NCI-H187 treated with DMSO at 0.1 percent for 48 hours (cell line): Measurements from ENCODE around the gene MIEF2.
A peak's percentile ranks its signal among the peaks of the same experiment; 100 is the strongest.

ENCODE experiments used
- DNase-seq: peaks from one replicate; lab custom pipeline; 2025; lab: John Stamatoyannopoulos, UW

The MIEF2 gene

DNA sequence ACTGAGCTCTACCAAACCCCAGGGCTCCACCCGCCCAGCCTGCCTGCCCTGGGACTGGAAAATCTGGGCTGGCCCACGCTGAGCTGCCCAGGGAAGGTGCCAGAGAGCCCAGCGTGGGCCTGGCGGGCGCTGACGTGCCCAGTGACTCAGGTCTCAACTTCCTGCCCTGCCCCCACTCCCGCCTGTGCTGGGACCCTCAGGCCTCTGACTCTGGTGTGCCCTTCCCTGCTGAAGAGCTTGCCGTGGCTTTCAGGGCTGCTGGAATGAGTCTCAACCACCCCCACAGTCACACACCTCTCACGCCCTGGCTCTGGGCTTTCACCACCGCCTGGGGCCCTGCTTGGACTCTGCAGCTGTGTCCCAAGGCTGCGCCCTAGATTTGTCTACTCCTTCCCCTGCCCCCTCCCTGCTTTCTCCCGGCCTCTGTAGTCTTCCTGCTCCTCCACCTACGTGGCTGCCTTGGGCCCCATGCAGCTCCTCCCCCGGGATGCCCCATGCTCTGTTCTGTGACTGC, 24.7 kb upstream of the MIEF2 start:
- DNase-seq = no peak

DNA sequence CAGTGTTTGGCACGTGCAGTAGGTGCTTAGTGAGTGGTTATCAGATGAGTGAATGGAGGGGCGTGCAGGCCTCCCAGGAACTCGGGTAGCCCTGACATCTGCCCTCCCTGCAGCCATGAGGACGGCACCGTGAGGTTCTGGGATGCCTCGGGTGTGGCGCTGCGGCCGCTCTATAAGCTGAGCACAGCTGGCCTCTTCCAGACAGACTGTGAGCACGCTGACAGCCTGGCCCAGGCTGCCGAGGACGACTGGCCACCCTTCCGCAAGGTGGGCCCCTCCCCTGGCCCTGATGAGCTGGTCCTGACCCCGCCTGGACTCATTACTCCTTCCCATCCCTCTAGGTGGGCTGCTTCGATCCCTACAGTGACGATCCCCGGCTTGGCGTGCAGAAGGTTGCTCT, 24.0 kb upstream of the MIEF2 start:
- DNase-seq = no peak

DNA sequence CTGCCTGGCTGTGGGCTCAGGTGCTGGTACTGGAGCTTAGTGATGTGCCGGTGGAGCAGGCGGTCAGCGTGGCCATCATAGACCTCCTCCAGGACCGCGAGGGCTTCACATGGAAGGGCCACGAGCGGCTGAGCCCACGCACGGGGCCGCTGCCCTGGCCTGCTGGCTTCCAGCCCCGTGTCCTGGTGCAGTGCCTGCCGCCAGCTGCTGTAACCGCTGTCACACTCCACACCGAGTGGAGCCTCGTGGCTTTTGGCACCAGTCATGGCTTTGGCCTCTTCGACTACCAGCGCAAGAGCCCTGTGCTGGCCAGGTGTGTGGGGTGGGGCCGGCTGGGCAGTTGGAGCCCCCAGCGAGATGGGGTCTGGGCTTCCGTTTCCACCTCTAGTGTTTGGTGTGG, 23.0 kb upstream of the MIEF2 start:
- no peak for DNase-seq

DNA sequence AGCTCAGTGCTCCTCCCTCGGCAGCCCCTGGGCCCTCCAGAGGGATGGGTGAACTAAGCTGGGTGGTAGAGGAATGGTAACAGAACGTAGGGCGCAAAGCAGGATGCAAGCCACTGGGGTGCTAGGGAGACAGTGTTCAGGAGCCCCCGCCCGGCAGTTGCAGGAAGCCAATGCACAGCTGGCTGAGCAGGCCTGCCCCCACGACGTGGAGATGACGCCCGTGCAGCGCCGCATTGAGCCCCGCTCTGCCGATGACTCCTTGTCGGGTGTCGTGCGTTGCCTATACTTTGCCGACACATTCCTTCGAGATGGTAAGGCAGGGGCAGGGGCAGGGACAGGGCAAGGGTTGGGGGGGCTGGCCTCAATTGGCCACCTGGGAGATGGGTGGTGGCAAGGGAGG, 22.2 kb upstream of the MIEF2 start:
- DNase-seq = no peak

DNA sequence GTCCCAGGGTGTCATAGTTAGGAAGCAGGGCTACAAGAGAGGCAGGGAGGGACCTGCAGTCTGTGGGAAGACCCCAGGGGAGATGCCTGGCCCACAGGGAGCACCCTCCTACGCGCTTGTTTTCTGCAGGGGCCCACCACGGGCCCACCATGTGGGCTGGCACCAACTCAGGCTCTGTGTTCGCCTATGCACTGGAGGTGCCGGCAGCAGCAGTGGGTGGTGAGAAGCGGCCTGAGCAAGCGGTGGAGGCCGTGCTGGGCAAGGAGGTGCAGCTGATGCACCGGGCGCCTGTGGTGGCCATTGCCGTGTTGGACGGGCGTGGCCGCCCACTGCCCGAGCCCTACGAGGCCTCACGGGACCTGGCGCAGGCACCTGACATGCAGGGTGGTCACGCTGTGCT, 20.0 kb upstream of the MIEF2 start:
- no peak for DNase-seq

DNA sequence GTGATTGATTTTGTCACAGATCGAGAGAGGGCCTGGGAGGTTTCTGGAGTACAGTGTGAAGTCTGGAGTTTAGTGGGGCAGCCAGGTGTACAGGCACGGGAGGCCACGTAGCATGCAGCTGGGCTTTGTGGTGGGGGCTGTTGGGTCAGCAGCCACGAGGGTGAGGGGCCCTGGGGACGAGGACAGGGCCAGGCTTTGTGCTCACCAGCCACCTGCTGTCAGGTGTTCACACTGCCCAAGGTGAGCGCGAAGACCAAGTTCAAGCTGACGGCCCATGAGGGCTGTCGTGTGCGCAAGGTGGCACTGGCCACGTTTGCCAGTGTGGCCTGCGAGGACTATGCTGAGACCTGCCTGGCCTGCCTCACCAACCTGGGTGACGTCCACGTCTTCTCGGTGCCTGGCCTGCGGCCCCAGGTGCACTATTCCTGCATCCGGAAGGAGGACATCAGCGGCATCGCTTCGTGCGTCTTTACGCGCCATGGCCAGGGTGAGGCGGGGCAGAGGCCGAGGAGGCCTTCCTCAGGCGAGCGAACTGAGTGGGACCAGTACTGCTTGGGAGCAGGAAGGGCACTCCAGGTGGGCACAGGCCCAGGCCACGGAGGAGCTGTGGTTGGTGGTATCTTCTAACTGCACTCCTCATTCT, 19.1 kb upstream of the MIEF2 start:
- no peak for DNase-seq

DNA sequence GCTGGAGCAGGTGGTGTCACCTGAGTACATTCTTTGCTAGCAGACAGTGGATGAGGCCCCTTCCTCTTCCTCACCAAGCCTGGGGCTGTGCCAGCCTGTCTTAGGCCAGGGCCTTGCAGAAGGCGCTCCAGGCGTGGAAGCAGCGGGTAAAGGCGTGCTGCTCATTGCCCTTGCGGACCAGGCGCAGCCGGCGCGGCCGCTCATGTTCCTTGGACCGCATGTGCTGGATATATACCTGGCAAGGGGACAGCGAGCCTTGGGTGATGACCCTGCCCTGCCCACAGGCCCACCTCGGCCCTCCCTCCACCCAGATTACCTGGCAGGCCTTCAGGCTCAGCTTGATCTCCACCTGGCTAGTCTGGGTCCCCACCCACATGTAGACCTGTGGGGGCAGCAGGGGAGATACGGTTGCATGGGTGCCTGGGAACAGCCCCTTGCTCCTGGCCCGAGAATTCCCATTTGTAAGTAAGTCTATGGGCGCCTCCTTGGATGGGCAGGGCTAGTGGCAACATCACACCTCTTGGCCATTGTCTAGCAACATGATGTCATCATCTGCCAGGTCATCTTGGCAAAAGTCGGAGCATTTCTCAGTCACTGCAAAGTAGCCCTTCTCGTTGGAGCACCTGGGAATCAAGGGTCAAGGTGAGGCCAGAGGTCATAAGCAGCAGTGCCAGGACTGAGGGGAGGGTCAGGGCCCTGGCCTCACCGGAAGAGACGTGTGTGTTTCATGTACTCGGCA, 15.3 kb upstream of the MIEF2 start:
- no peak for DNase-seq

DNA sequence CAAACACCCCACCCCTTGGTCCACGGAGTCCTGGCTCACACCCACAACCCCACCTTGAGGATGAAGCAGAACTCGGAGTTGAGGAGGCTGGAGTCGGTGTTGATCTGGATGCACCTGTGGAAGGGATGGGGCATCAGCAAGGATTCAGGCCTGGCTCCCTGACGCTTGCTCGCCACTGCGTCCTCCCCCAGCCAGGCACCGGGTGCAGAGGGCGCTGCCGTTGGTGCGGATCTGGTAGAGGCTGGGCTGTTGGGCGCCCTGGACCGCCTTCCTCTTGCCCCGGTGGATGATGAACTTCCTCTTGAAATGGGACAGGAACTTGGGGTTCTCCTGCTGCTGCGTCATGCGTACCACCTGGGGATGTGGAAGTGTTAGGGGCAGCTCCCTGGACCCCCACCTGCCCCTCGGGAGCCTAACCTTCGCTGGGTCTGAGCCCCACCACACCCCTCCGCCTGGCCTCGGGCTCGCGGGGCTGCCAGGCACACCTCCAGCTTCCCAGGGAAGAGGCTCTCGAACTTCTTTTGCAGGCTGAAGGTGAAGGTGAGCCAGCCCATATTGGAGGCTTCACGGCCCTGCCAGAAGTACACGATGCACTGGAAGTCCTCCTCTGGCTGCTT, 14.2 kb upstream of the MIEF2 start:
- DNase-seq = no peak

DNA sequence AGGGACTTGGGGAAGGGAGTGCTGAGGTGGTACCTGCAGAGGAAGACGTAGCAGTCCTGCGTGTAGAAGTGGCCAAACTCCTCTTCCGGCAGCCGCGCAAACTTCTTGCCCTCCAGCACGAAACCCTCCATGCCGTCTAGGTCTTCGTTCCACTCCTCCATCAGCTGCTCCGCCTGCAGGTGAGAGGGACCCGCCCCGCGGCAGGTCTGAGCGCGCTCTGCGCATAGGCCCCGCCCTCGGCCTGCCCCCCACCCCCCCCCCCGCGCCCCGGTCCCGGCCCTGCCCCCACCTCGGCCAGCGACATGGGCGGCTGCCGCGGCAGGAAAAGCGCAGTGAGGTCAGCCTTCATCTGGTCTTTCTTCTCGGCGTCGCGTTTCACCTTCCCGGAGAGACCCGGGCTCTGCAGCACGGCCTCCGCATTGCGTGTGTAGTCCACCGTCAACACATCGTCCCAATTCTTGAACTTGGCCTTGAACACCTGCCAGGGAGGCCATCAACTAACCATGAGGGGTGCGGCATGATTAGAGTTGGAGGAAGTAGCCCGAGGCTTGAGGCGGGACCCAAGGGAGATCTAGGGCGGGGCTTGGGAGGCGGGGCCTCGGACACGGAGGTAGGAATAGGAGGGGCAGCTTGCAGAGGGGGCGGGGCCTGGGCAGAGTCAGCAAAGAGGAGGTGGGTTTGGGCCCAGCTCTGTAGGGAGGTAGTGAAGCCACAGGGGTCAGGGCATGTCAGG, 13.4 kb upstream of the MIEF2 start:
- peak; percentile 48 for DNase-seq

DNA sequence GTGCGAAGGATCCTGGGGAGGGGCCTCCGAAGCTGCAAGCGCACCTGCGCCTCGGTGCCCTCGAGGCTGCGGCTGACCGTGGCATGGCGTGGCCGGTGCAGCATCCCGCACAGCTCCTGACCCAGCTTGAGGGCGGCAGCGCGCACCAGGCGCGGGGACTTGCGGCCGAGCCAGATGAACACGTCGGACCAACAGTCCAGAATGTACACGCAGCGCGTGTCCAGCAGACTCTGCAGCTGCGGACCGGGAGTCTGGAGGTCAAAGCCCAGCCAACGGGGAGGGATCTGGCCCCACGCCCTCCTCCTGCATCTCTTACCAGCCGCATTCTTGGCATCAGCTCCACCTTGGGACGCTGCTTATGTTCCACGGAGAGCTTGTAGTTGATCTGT, 12.9 kb upstream of the MIEF2 start:
- DNase-seq = no peak

DNA sequence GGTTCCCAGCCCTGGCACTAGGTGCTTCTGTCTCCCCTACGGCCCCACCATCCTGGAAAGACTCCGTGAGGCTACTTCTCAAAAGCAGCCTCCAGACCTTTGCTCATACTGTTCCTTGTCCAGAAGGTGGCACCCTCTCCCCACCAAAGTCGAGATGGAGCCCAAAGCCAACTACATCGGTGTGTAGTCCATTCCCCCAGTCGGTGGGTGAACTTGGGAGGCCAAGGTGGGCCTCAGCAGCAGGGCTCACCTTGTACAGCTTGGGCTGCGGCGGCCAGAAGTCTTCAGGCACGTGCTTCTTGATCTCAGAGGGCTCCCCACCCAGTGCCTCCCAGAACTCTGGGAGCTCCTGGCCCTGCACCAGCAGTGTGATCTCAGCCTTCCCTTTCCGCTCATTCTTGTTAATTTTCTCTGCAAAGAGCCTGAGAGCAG, 12.1 kb upstream of the MIEF2 start:
- DNase-seq = peak; percentile 4

DNA sequence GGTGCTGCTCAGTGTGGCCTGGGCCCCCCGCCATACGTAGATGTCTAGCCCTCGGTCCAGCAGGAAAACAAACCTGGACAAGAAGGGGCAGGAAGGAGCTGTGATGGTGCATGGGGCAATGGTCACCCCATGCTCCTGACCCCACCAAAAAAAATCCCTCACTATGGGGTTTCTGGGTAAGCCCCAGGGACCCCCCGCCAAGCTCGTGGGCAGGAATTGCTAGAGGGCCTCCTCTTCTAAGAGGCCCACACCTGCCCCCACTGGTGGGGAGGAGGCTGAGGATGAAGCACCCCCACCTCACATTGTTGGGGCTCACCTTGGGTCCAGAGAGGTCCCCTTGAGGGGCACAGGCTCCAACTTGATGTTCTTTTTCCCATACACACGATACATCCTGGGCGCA, 11.7 kb upstream of the MIEF2 start:
- DNase-seq = no peak

DNA sequence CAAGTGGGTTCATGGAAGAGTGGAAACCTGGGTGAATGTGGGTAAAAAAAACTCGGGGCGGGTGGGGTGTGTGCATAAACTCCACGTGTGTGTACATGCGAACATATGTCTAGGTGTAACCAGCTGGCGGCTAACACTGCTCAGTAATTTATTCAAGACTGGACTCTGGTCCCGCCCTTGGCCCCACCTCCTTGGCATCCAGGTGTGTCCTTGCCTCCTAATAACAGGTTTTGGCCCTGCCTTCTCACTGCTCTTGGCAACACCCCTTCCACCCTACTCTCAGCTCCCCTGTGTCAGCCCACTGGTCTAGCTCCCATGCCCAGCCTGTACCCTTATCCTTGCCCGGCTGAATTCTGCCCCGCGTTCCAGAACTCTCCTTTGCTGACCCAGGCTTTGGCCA, 10.2 kb upstream of the MIEF2 start:
- no peak for DNase-seq

DNA sequence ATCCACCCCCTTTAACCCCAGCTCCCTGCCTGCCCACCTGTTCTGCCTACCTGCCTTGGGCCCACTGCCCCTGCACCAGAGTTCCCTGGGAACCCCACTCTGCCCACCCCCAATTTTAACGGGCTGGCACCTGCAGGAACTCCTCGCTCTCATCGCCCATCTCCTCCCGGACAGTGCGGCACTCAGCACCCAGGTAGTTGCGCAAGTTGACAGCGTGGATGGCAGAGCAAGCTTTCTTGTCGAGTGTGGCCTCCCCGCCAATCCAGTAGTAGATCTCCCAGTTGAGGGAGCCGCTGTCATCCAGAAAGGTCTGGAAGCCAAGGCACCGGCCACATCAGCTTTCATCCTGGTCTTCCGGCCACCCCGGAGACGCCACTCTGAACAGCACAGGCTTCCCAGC, 9.8 kb upstream of the MIEF2 start:
- DNase-seq = no peak

DNA sequence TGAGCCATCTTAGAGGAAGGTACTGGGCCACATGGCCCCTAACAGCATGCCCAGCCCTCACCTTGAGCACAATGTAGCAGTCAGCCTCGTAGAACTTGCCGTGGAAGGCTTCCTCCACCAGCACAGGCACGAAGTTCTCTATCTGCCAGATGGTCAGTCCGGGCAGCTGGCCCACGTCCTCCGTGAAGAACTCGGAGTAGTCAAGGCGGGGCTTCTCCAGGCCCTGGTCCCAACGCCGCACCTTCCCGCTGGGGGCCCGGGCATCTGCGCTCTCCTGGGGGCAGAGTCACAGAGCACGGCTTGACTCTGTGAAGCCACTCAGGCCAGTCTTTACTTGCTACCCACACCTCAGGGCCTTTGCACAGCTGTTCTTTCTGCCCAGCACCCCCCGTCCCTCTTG, 9.3 kb upstream of the MIEF2 start:
- no peak for DNase-seq

DNA sequence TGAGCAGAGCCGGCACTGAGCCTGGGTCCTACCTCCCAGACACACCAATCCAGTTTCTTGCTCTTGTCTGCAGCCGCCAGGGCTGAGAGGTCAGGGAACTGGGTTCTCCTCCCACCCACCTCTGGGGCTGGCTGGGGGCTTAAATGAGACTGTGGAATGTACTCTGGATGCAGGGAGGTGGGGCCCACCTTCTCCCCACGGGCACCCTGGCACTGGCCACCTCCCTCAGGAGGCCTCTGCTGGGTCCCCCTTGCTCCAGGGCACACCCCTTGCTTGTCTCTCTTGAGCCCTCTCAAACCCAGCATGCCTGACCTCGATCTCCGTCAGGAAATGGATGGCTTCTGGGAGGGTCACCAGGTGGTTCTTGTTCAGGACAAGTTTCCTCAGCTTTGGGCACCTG, 8.3 kb upstream of the MIEF2 start:
- no peak for DNase-seq

DNA sequence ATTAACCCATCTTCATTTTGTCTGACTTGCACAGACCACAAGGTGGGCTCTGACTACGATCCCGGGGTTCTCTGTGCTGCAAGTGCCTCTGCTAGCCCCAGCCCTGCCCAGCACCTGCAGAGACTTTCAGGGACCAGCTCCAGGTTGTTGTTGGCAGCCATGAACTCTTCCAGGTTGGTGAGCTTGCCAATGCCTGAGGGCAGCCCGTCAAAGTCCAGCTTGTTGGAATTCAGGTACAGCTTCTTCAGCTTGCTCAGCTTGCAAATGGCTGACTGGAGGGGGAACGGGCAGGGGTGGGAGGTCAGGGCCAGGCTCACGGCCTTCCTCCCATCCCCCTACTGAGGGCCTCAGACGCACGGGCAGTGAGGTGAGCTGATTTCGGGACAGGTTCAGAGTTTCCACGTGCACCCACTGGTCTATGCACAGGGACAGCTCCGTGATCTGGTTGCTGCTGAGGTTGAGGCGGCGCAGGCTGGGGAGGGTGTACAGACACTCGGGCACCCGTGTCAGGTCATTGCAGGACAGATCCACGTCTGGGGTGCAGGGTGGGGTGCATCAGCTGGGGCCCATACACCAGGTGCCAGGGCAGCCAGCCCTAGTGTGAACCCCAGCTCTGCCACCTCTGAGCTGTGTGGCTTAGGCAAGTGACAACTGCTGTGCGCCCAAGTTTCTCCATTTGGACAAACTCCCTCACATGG, 7.1 kb upstream of the MIEF2 start:
- DNase-seq = no peak

DNA sequence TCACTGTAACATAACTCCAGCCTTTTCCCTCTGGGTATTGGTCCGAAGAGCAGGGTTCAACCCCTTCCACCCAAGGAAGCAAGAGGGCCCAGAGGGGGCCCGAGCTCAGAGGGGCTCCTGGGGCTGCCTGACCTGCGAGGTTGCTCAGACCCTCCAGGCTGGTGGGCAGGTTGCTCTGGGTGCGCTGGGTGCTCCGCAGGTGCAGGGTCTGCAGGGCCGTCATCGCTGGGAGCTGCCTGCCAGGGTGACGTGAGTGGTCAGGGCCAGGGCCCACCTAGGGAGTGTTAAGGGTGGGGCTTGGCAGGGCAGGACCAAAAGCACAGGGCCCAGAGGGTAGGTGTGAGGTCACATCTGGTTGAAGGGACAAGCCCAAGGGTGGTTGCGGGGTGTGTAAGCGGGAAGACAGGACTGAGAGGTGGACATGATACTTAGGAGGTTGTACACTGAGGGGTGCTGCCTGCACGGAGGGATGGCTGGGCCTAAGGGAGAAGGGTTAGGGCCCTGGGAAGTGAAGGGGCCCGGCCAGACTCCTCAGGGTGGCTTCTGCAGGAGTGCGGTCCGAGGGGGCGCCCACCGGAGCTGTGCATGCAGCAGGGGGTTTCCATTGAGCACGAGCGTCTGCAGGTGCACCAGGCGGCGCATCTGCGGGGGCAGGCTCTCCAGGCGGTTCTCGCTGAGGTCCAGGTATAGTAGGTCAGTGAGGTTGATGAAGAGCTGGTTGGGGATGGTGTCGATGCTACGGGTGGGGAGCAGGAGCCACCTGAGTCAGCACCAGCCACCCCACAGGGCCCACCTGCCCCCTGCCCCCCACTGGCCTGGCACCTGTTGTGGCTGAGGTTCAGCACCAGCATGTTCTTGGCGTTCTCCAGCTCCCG, 6.3 kb upstream of the MIEF2 start:
- no peak for DNase-seq

DNA sequence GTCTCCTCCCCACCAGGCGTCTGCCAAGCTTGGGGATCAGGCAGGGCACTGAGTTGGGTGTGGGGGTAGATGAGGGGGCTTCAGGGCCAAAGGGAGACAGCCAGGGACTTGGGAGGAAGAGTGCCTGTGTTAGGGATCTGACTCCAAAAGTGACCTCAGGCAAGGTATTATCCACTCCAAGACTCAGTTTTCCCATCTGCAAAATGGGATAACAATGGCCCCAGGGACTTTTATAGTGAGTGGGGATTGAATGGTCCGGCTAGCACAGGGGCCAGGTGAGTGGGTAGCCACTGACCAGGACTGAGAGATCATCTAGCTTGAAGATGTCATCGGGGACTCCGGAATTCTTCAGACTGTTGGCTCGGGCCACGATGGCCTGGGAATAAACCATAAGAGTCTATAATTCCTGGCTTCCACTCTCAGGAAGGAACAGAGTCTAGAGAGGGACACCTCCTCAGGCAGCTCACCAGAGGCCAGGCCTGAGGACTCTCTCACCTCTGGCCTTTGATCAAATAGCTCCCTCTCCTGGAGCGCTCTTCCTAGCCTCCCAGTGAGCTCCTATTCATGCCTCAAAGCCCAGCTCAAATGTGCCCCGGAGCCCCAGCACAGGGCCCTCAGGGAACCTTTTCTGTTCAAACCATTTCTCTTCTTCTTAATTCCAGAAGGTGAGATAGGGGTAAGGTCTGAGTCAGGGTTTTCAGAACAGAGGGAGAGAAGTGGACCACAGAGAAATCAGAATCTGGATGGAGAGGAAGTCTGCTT, 5.4 kb upstream of the MIEF2 start:
- no peak for DNase-seq

DNA sequence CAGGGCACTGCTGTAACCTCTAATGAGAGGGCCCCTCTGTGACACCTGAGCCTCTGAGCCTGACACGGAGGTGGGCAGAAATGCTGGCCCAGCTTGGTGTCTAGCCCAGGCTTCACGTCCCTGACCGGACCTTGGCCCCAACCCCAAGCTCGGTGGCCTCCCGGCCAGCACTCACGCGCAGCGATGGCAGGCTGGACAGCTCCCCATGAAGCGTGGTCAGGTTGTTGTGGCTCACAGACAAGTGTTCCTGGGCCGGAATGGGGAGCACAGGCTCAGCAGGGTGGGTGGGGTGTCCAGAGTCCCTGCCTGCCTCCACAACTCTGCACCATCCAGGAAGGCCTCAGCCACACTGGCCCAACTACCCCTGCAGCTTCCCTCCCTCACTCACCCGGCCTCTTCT, 4.1 kb upstream of the MIEF2 start:
- DNase-seq = no peak
